IPS DF 4.7 (cell line): Measurements from ENCODE around the gene ROR1.
"Not testable (repeated sequence)": the region's sequence is repeated elsewhere in the genome, so short reads cannot be mapped to it uniquely, and the experiment has no call there.

Experiments used
- DNase-seq: peaks from one replicate; pipeline ENCODE4 v3.0.0-alpha.2; 2013; ENCODE audit warnings: low spot score; ENCODE audit errors: extremely low read depth

The ROR1 gene

DNA sequence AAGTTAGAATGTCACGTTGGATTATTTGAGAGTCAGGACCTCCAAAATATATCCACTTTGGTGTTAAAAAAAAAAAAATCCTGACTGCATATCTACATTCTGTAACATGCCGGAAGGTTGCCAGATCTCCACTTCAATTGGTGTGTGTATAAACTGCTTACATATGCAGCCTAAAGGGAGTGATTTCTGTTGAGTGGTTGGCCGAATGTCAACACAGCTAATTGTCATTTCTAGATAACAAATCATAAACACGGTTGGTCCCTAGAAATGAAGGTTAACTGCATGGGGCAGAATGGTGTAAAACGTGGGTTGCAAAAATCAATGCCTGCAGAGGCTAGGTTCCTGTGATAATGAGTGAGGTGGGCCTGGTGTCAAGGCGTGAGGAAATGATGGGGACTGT lies 15.0 kb upstream of the ROR1 start:
- DNase-seq = no peak

DNA sequence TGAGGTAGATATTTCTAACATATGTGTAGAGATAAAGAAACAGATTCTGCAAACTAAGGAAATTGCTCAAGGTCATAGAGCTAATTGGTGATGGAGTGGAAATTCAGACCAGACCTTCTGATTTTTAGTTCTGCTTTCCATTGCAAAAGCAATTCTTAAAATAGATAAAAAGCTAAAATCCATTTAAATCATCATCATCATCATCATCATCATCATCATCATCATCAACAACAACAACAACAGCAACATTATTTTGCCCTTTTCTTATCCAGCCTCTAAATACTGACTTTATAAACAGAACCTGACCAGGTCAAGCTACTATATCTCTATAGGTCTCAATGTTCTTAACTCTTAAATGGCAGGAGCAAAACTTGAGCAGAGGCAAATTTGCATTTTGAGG lies 14.0 kb upstream of the ROR1 start:
- DNase-seq = no peak

GRCh38 chr1:63770381-63770780 lies 3.4 kb upstream of the ROR1 start:
- DNase-seq = no peak

DNA sequence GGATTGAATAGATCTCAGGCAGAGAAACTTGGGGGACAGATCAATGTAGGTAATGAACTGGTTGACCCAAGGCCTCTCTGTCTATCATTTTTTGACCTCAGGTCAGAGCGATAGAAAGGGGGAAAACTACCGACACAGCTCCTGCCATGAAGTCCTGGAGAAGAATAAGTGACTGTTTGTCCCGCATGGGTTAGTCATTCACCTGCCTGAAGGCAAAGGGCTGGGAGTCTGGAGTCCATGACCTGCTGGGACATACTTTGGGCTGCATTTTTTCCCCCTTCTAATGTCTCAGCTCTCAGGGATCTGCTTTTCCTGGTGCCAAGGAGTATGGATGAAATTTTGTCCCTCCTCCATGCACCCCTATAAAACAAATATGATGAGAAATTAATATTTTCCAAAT lies 1.6 kb upstream of the ROR1 start:
- no peak for DNase-seq

- no peak for DNase-seq
These were observed 941 bp upstream of the ROR1 start for GRCh38 chr1:63772876-63773275.

GRCh38 chr1:63773496-63773814 lies 362 bp upstream of the ROR1 start:
- DNase-seq = no peak

DNA sequence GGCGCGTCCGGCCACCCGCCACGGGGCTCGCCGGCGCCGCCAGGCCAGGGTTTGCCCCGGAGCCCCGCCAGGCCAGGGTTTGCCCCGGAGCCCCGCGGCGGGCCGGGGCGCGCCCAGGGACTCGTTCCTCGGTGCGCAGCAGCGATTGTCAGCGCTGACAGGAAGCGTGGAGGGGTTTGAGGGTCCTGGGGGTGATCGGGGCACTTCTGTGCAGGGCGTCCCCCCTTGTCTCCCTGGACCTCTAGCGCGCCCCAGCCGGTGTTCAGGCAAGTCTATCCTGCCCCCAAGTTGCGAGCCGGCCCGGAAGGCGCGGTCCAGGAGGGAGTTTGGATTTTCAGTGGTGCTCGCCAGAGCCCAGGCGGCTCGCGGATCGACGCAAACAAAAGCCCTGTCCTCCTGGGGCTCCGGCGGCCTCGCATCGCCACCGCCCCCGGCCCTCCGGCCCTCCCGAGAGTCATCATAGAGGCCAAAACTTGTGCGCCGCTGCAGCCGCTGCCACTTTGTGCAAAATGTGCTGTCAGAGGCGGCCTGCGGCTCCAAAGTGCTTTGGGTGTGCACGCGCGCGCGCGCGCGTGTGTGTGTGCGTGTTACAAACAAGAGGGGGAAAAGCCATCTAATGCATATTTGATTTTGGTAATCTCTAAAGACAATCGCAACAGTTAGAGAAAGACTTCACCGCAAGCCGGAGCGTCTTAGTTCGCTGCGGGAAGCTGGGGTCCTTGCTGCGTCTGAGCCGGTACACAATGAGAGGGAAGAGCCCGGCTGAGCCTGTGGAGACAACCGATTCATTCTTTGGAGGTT lies 1.0 kb downstream of the ROR1 start:
- DNase-seq = no peak

DNA sequence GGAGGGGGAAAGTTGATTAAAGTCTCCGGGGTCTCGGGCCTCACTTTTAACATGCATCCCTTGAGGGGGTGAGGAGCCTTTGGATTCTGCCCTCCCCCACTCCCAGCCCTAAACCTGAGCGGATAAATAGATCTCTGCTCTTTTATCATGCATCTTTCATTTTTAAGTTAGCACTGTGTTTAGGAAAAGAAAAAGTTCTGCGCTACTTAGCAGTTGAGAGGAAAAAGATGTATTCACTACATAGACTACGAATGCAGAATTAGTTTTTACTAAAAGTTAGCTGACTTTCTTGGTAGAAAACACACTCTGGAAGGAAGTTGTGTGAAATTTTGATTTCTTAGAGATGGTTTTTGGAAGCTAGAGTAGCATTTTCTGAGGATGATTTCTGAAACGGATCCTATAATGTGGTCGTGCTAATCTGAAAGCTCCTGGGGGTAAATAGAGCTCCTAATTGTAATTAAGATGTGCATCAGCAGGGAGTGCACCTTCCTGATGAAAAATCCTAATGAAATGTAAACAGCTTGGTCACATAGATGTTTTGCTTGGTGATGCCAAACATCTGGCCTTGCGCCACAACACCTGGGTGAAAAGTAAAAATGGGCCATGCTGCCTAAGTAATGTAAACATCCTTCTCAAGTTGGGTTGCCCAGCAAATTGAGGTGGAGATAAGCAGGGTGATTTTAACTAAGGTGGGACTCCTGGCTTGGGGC lies 1.8 kb downstream of the ROR1 start:
- DNase-seq = no peak

DNA sequence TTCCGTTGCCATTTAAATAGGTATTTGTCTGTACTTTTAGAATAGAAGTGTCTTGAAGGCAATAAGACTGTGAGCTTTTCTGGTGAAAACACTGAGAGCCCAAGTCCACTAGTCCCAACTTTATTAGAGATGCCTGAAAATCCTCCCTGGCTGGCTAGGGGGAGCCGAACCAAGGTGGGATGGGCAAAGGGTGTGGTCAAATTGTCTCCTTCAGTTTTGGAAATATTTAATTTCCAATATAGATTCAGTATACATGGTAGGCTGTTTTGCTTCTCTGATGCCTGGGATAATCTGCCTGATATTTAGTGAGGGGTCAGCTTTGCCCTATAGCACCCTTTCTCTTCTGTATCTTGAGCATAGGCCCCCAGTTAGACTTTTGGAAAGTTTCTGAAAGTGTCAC lies 3.5 kb downstream of the ROR1 start:
- no peak for DNase-seq

DNA sequence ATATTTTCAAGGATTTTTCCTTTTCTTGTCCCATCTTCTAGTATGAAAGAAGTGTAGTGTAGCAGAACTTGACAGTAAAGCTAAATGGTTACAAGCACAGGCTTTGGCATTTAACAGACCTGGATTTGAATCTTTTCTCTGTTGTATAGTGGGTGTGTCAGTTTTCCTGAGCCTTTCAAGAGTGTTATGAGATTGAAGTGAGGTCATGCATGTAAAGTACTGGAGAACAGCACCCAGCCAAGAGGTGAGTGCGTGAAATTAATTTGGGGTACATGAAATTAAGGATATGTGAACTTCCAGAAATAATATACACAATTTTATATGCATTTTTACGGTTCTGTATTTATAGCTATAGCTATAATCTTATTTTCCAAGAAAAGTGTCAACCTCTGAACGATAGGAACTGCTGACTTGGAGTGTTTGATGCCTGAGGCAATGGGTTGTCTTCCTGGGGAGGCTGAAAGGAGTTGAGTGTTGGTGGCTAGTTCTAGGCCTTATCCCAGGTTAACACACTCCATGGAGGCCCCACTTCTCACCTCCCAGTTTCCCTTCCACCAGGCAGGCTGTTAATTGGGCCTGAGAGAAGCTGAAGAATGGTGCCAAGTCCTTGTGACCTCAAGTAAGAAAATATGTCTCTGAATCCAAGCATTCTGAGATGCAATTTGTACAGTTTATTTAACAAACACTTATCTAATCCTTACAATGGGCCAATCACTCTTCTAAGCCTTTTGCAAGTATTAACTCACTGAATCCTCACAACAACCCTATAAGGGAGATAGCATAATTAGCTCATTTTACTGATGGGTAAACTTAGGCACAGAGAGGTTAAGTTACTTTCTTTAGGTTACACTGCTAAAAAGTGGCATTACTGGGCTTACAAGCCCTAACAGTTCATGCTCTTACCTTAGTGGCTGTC lies 4.4 kb downstream of the ROR1 start:
- DNase-seq = no peak

GRCh38 chr1:63779338-63780211 lies 5.8 kb downstream of the ROR1 start:
- no peak for DNase-seq

DNA sequence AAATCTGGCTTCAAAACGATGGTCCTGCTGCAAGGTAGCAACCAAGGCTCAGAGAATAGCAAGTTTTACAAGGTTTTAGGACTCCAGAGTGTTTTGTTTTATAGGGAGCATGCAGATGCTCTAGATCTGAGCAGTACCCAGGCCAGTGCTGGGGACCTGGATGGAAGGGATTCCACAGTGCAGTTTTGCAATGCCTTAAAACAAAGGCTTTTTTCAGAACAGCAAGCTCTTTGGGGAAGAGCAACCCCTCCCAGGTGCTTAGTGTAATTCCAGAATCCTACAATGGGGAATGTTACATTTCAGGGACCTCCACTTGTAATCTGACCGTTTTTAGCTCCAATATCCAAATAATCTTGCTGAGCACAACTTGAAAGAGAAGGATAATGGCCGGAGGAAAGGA lies 6.7 kb downstream of the ROR1 start:
- no peak for DNase-seq

DNA sequence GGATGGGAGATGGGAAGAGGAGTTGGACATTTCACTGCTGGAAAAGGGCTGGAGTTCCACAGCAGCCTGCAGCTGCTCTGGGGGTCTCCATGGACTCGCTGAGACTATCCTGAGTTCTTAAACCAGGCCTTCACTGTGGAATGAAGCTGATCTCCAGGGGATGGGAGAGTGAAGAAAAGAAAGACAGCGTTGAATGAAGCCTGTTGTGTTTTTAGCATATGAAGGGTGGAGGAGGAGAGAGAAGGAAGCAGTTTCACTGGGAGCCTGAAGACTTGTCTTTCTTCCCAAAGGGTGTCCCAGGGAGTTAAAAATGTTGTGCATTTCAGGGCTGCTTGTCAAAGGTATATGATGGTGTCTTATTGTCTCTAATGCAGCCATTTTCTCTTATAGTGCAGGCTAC lies 9.2 kb downstream of the ROR1 start:
- DNase-seq = no peak

- no peak for DNase-seq
These were observed 10.3 kb downstream of the ROR1 start for GRCh38 chr1:63784083-63784482.

DNA sequence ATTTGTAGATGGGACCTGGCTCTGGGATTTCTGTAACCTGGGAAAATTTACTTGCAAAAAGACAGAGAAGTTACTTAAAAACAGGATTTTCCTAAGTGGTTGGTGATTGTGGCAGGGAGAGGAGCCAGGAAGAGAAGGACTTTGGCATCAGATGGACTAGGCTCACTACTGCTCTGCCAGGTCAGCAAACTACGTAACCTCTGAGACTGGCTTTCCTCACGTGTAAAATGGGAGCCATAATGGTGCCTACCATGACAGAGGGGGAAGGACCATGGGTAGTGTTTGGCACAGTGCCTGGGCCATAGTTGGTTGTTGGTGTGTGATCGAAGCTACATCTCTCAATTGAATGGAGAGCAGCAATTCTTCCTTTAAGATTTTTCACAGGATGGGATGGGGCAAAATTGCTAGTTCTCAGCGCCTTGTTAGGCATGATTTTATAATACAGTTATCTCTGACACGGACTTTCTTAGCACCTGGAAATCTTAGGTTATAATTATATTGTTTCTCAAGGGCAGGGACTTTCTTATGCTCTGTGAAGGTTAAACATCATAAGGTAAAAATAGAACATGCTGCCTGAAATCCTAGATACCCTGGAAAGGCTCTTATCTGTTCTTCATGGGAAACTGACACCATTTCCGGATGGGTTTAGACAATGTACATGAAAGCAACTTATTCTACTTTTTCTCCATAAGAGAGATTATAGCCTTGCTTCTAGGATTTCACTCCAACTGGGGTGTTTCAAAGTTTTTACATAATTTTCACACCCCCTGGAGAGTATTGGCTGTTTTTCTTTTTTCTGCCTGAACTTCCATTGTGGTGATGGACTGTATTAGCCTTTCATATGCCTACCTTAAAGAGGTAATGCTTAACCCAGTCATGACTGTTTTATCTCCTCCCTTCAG lies 10.9 kb downstream of the ROR1 start:
- DNase-seq = no peak

- not testable (repeated sequence) for DNase-seq
These were observed 13.5 kb downstream of the ROR1 start for GRCh38 chr1:63787270-63787669.

DNA sequence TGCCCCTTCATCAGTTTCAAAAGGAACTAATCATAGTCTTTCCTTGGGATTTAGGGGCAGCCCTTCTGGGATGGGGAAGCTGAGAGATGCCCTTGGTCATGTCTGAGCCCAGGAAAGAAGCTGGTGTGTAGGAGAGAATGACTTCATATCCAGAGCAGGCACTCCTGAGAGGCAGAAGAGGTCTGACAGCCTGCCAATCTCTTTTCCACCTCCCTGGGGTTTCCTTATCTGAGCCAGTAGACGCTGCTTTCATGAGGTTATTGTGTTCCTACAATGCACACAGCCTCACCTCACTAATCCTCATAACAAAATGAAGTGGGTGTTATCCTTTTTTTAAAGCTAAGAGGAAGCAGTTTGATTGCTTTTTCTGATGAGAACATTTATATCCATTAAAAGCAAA lies 14.1 kb downstream of the ROR1 start:
- DNase-seq = no peak

- no peak for DNase-seq
These were observed 16.2 kb downstream of the ROR1 start for GRCh38 chr1:63789856-63790605.

DNA sequence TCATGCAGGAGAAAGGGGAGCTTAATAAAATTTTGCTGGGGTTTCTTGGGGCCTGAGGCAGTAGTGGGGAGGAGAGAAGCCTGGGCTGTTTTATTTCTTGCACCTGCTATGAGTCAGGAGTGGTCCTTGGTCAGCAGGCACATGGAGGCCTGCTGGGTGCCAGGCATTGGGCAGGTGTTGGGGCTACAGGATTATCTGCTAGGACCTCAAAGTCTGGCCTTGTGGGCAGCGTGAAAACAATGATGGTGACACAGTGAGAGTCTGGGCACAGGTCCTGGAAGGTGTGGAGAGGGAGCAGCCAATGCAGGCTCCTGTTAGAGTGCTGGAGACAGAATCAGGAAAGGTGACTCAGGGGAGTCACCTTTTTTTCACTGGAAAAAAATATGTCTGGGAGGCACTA lies 17.2 kb downstream of the ROR1 start:
- no peak for DNase-seq
